Activated effector memory CD4-positive, alpha-beta T cell treated with Interleukin-2 at 50 U/mL for 16 hours (primary cell): Measurements from ENCODE around the gene MRM3.
"Not testable (repeated sequence)": the region's sequence is repeated elsewhere in the genome, so short reads cannot be mapped to it uniquely, and the experiment has no call there.

Experiments
- DNase-seq: peaks from one replicate; pipeline ENCODE4 v3.0.0-alpha.2; 2020

The MRM3 gene

GRCh38 chr17:828761-829160 lies 46.6 kb downstream of the MRM3 start:
- no peak for DNase-seq

GRCh38 chr17:829614-830013 lies 47.5 kb downstream of the MRM3 start:
- not testable (repeated sequence) for DNase-seq

DNA sequence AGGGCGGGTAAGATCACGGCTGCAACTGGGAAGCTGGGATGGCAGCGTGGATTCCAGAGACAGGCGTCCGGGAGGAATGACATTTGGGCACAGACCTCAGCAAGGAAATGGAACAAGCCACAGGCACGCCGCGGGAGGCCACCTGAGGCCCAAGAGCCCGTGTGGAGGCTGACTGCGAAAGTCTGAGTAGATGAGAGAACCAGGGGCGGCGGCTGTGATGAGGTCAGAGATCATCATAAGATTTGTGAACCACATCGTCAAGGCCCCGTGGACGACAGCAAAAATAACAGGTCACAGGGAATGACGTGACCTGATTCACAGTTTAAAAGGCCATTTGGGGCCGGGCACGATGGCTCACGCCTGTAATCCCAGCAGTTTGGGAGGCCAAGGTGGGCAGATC lies 48.2 kb downstream of the MRM3 start:
- no peak for DNase-seq

DNA sequence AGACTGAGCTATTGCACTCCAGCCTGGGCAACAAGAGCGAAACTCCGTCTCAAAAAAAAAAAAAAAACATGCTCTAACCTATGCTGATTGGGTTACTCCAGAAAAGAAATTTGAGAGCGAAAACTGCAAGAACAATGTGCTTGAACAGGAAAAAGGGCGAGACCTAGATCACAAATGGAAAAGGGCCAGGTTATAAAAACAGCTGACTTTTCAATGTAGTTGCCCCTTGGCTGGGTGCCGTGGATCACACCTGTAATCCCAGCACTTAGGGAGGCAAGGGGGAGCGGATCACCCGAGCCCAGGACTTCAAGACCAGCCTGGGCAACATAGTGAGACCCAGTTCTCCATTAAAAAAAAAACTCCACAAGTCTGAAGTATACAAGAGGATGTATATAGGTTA lies 48.8 kb downstream of the MRM3 start:
- no peak for DNase-seq

DNA sequence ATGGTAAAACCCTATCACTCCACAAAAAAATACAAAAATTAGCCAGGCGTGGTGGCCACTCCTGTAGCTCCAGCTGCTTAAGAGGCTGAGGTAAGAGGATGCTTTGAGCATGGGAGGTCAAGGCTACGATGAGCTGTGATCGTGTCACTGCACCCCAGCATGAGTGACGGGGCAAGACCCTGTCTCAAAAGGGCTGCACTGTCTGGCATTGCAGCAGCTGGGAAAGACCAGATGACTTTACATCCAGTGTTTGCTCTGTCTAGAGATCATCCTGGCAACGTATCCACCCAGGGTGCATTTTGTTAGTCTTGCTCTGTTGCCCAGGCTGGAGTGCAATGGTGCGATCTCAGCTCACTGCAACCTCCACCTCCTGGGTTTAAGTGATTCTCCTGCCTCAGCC lies 52.0 kb downstream of the MRM3 start:
- no peak for DNase-seq

- no peak for DNase-seq
Measured at GRCh38 chr17:835263-835662, 53.1 kb downstream of the MRM3 start.

DNA sequence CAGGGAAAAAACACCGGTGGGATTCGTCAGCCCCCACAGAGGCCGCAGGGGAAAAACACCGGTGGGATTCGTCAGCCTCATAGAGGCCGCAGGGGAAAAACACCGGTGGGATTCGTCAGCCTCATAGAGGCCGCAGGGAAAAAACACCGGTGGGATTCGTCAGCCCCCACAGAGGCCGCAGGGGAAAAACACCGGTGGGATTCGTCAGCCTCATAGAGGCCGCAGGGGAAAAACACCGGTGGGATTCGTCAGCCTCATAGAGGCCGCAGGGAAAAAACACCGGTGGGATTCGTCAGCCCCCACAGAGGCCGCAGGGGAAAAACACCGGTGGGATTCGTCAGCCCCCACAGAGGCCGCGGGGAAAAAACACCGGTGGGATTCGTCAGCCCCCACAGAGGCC lies 53.6 kb downstream of the MRM3 start:
- DNase-seq: not testable (repeated sequence)

- DNase-seq: no peak
Measured at GRCh38 chr17:836151-836550, 54.0 kb downstream of the MRM3 start.

- no peak for DNase-seq
Measured at GRCh38 chr17:838486-838885, 56.3 kb downstream of the MRM3 start.

DNA sequence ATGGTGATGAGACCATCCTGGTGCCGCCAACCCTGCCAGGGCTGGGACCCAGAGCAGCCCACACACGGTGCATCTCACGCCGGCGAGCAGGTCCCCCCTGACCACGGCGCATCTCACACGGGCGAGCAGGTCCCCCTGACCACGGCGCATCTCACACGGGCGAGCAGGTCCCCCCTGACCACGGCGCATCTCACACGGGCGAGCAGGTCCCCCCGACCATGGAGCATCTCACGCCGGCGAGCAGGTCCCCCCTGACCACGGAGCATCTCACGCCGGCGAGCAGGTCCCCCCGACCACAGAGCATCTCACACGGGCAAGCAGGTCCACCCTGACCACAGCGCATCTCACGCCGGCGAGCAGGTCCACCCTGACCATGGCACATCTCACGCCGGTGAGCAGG lies 59.2 kb downstream of the MRM3 start:
- DNase-seq: no peak
